IMR-90 (cell line): ENCODE data around the gene CLDN6. TPM values are rescaled to one million over a fixed set of nuclear protein-coding genes. Genes with fewer than 3 reads are reported as not detected.

Experiments used
- ATAC-seq: fragments of 200-7000 bp; cut with Tn5 transposase; 2 replicates; pipeline ENCODE4 v1.9.1; 2020; ENCODE audit warnings: low read depth, mild to moderate bottlenecking, moderate library complexity
- BruUV-seq: library from RNA; stranded (reverse); fragments of 400-500 nt; replicated peaks from 2 replicates; lab custom pipeline; 2021; lab: Mats Ljungman, UMichigan
- CTCF ChIA-PET: fragments of 300-600 bp; formaldehyde crosslinking; extraction: SDS; loops from one replicate; lab custom pipeline; 2021; ENCODE audit warnings: antibody characterized with exemption; lab: Yijun Ruan, JAX
- POLR2A ChIA-PET: fragments of 300-600 bp; sonication (Branson Sonifier 250); formaldehyde crosslinking; loops from one replicate; lab custom pipeline; 2022; ENCODE audit warnings: antibody characterized with exemption; ENCODE audit not compliant: unreplicated experiment; lab: Charles Lee
- DNase-seq: peaks from one replicate; pipeline ENCODE4 v3.0.0; 2013
- H2AFZ ChIP-seq: replicated peaks from 2 replicates; pipeline ENCODE3; 2013; ENCODE audit warnings: low read length, mild to moderate bottlenecking; ENCODE audit not compliant: poor library complexity
- H2AK5ac ChIP-seq: 2 replicates; pipeline ENCODE4 v1.6.1; 2013; ENCODE audit warnings: low read depth, low read length, inconsistent platforms
- H2AK9ac ChIP-seq: replicated peaks from 2 replicates; pipeline ENCODE3; 2013; ENCODE audit warnings: mild to moderate bottlenecking, low read depth, low read length, moderate library complexity; ENCODE audit not compliant: poor library complexity
- H2BK120ac ChIP-seq: 2 replicates; pipeline ENCODE4 v1.6.1; 2013; ENCODE audit warnings: low read depth, low read length, inconsistent platforms
- H2BK15ac ChIP-seq: 3 replicates; pipeline ENCODE4 v1.6.1; 2013; ENCODE audit warnings: low read depth, low read length, inconsistent platforms
- H2BK20ac ChIP-seq: 2 replicates; pipeline ENCODE4 v1.6.1; 2013; ENCODE audit warnings: low read depth, mild to moderate bottlenecking, inconsistent platforms, low read length, moderate library complexity
- H2BK5ac ChIP-seq: 2 replicates; pipeline ENCODE4 v1.6.1; 2013; ENCODE audit warnings: mild to moderate bottlenecking, low read depth, low read length, inconsistent platforms; ENCODE audit not compliant: poor library complexity, severe bottlenecking
- H3K14ac ChIP-seq: replicated peaks from 2 replicates; pipeline ENCODE4 v1.6.1; 2013; ENCODE audit warnings: low read depth, low read length, inconsistent platforms
- H3K18ac ChIP-seq: 2 replicates; pipeline ENCODE4 v1.6.1; 2013; ENCODE audit warnings: low read depth, low read length, control low read depth
- H3K23ac ChIP-seq: 2 replicates; pipeline ENCODE4 v1.6.1; 2013; ENCODE audit warnings: low read depth, low read length, inconsistent platforms
- H3K27ac ChIP-seq: 2 replicates; pipeline ENCODE4 v1.5.1; 2013; ENCODE audit warnings: mild to moderate bottlenecking, control low read depth, low read length; ENCODE audit not compliant: insufficient read depth
- H3K27me3 ChIP-seq: 2 replicates; pipeline ENCODE4 v1.6.1; 2013; ENCODE audit warnings: low read length; ENCODE audit not compliant: control insufficient read depth, insufficient read depth
- H3K36me3 ChIP-seq: 2 replicates; pipeline ENCODE4 v1.6.1; 2013; ENCODE audit warnings: low read length, mixed read lengths; ENCODE audit not compliant: control insufficient read depth, insufficient read depth
- H3K4ac ChIP-seq: 2 replicates; pipeline ENCODE4 v1.6.1; 2013; ENCODE audit warnings: low read depth, low read length, inconsistent platforms
- H3K4me1 ChIP-seq: 2 replicates; pipeline ENCODE4 v1.6.1; 2013; ENCODE audit warnings: low read length, mixed read lengths; ENCODE audit not compliant: control insufficient read depth, insufficient read depth
- H3K4me2 ChIP-seq: 2 replicates; pipeline ENCODE4 v1.6.1; 2013; ENCODE audit warnings: low read depth, mild to moderate bottlenecking, control low read depth, low read length, moderate library complexity
- H3K4me3 ChIP-seq: 2 replicates; pipeline ENCODE4 v1.5.1; 2013; ENCODE audit warnings: low read depth, mild to moderate bottlenecking, control low read depth, low read length, moderate library complexity; ENCODE audit not compliant: insufficient read depth
- H3K56ac ChIP-seq: 2 replicates; pipeline ENCODE4 v1.6.1; 2013; ENCODE audit warnings: low read length, inconsistent platforms; ENCODE audit not compliant: insufficient read depth; ENCODE audit errors: extremely low read depth
- H3K79me1 ChIP-seq, 2 experiments: 2 replicates each; pipeline ENCODE4 v1.6.1; 2013; ENCODE audit warnings: low read length in 2 of 2, inconsistent platforms in 1 of 2, low read depth in 1 of 2
- H3K9ac ChIP-seq: 2 replicates; pipeline ENCODE4 v1.6.1; 2013; ENCODE audit warnings: low read depth, low read length, control low read depth
- H3K9me1 ChIP-seq: 2 replicates; pipeline ENCODE4 v1.6.1; 2013; ENCODE audit warnings: low read length, inconsistent platforms; ENCODE audit not compliant: insufficient read depth
- H3K9me3 ChIP-seq: 2 replicates; pipeline ENCODE4 v1.6.1; 2013; ENCODE audit warnings: low read length; ENCODE audit not compliant: control insufficient read depth, insufficient read depth
- H4K20me1 ChIP-seq: 2 replicates; pipeline ENCODE4 v1.6.1; 2013; ENCODE audit warnings: low read length, inconsistent platforms; ENCODE audit not compliant: insufficient read depth
- H4K5ac ChIP-seq: 2 replicates; pipeline ENCODE4 v1.6.1; 2013; ENCODE audit warnings: mild to moderate bottlenecking, low read depth, low read length, control low read depth
- H4K8ac ChIP-seq, 2 experiments: 2 replicates each; pipeline ENCODE4 v1.6.1; 2013; ENCODE audit warnings: low read depth in 2 of 2, low read length in 2 of 2, control low read depth in 1 of 2, inconsistent platforms in 1 of 2
- H4K91ac ChIP-seq: 2 replicates; pipeline ENCODE4 v1.6.1; 2013; ENCODE audit warnings: low read depth, low read length, inconsistent platforms; ENCODE audit not compliant: insufficient read depth
- BHLHE40 ChIP-seq: fragments of 150-350 bp; IDR thresholded peaks from 2 replicates; pipeline ENCODE4 v1.6.1; 2016; ENCODE audit warnings: mild to moderate bottlenecking, low read depth, low read length
- NFE2L2 ChIP-seq: fragments of 150-350 bp; IDR thresholded peaks from 2 replicates; pipeline ENCODE4 v1.6.1; 2016; ENCODE audit warnings: low read depth, mild to moderate bottlenecking, low read length
- WGBS, 2 experiments: methylation state at CpG; one replicate each; pipeline versions ENCODE4 v1.1.5 to v1.1.7; 2013; ENCODE audit warnings: missing lambda C conversion rate in 2 of 2; ENCODE audit not compliant: insufficient read length in 1 of 2; ENCODE audit errors: extremely low coverage in 2 of 2; 5-methylcytosine and 5-hydroxymethylcytosine counted together
- dilution Hi-C: fragments of 300-500 bp; cut with HindIII; formaldehyde crosslinking; loops from one replicate; pipeline ENCODE4 v1.14.3; 2018; ENCODE audit warnings: low sequenced_read_pairs; ENCODE audit not compliant: unreplicated experiment
- in situ Hi-C: fragments of 300-500 bp; cut with MboI; formaldehyde crosslinking; loops from 3 replicates; pipeline ENCODE4 v1.14.3; 2019; ENCODE audit warnings: low sequenced_read_pairs, inconsistent platforms, mixed read lengths
- intact Hi-C: fragments of 100-400 bp; cut with micrococcal nuclease; formaldehyde crosslinking; loops from 2 replicates; pipeline ENCODE4 v1.10.0; 2022
- polyA plus RNA-seq, 3 experiments: library from polyadenylated mRNA; depleted of rRNA; stranded (reverse); fragments of >200 nt; gene quantifications; 2 replicates each; pipeline ENCODE4 v1.2.3, GENCODE V29; 2012; ENCODE audit warnings: low replicate concordance in 1 of 3
- total RNA-seq: library from RNA; depleted of rRNA; stranded (reverse); fragments of >200 nt; gene quantifications from 2 replicates; pipeline ENCODE4 v1.2.3, GENCODE V29; 2012

Gene CLDN6
- total and polyA plus RNA-seq, 2 of the 4 experiments (the other 2 are of a cell fraction): 0.14 TPM; not detected in 1

- Histone ChIP-seq H3K4ac (no peak overlapping the region), H3K56ac (no peak overlapping the region), H2BK20ac (no peak overlapping the region), H3K36me3 (no peaks in the 10 kb centered on the region), H3K27ac (no peak overlapping the region), H3K9me3 (no peaks in the 10 kb centered on the region), H2AFZ (no peak overlapping the region), H4K20me1 (peaks cover 4% of the 10 kb centered on the region; the same call in 1 of the 2 replicates), H3K9me1 (no peaks in the 10 kb centered on the region), H2BK120ac (no peak overlapping the region), H3K4me1 (peaks cover 3% of the 10 kb centered on the region; the same call in 1 of the 2 replicates), H3K18ac (no peak overlapping the region), H4K91ac (no peak overlapping the region), H3K79me1 (no peaks in the 10 kb centered on the region), H4K8ac (no peak overlapping the region), H3K4me3 (no peak overlapping the region), H3K27me3 (peaks cover 39% of the 10 kb centered on the region), H3K4me2 (no peak overlapping the region), H4K5ac (no peak overlapping the region), H3K9ac (no peak overlapping the region), H2BK15ac (no peak overlapping the region), H3K23ac (no peak overlapping the region), H3K14ac (no peak overlapping the region), H2AK5ac (no peak overlapping the region), H2AK9ac (no peak overlapping the region), H2BK5ac (no peak overlapping the region)
- ChIA-PET CTCF (no interaction called here), POLR2A (interaction anchor here (1.4 kb wide), 1 partner anchor 9 kb away, joined by 3 read pairs; no protein-coding TSS in a partner anchor)
- TF ChIP-seq BHLHE40: 0 out of 2 replicates have a peak, but pooled peaks have one; percentile 22
- TF ChIP-seq NFE2L2: no peak
- dilution Hi-C loops (no loop called here), in situ Hi-C loops (no loop called here), intact Hi-C loops (no loop called here)
- WGBS, 2 experiments: 62% methylated on average over 6 of the region's 27 CpGs; no CpG with 5 or more reads in 1 of the 2 experiments
- DNase-seq (no peak), ATAC-seq (no peak)
- BruUV-seq: no TSS peak
These were observed 4.5 kb downstream of the CLDN6 start for GRCh38 chr16:3013491-3013951.
